Renal pelvis (tissue), 12 donors: ENCODE measurements around the gene UIMC1. TPM values are rescaled to one million over a fixed set of nuclear protein-coding genes. Genes with fewer than 3 reads are reported as not detected.
"Not testable (repeated sequence)": the region's sequence is repeated elsewhere in the genome, so short reads cannot be mapped to it uniquely, and the experiment has no call there.

ENCODE experiments used
- DNase-seq: peaks from one replicate; pipeline ENCODE4 v3.0.0-alpha.2; 2013
- long read RNA-seq, 16 experiments: transcript quantifications; one replicate each; lab custom pipeline, GENCODE V29; 2026
- polyA plus RNA-seq, 3 donors: library from polyadenylated mRNA; unstranded; fragments of 120-200 nt; gene quantifications; one replicate each; pipeline ENCODE4 v1.2.1, GENCODE V29; 2013; ENCODE audit not compliant: insufficient read length in 3 of 3

UIMC1 gene
- 10 to 100 TPM; 37.0 to 47.0 (median 38.8) TPM for polyA plus RNA-seq
- long read RNA-seq, donor 1: 0 reads
- long read RNA-seq, donor 2, partial matches to known transcripts: 0 of 3 reads
- long read RNA-seq, donor 2, other reads (novel, unspliced or antisense): 0 of 3 reads
- long read RNA-seq, donor 3, partial matches to known transcripts: 0 of 1 reads
- long read RNA-seq, donor 3, other reads (novel, unspliced or antisense): 0 of 1 reads
- long read RNA-seq, donor 4: 0 reads
- long read RNA-seq, donor 5, partial matches to known transcripts: 0 of 1 reads
- long read RNA-seq, donor 5, other reads (novel, unspliced or antisense): 0 of 1 reads
- long read RNA-seq, donor 6, partial matches to known transcripts: 0 of 7 reads
- long read RNA-seq, donor 6, other reads (novel, unspliced or antisense): 5 of 7 reads
- long read RNA-seq, donor 7, partial matches to known transcripts: 0 of 1 reads
- long read RNA-seq, donor 7, other reads (novel, unspliced or antisense): 0 of 1 reads
- long read RNA-seq, donor 8, partial matches to known transcripts: 0 of 1 reads
- long read RNA-seq, donor 8, other reads (novel, unspliced or antisense): 0 of 1 reads
- long read RNA-seq, donor 9, partial matches to known transcripts: 0 of 1 reads
- long read RNA-seq, donor 9, other reads (novel, unspliced or antisense): 0 of 1 reads
- long read RNA-seq, donor 10, partial matches to known transcripts: 0 of 1 reads
- long read RNA-seq, donor 10, other reads (novel, unspliced or antisense): 0 of 1 reads
- long read RNA-seq, donor 11: 0 reads
- long read RNA-seq, donor 12, partial matches to known transcripts: 0 of 3 reads
- long read RNA-seq, donor 12, other reads (novel, unspliced or antisense): 0 of 3 reads
- long read RNA-seq, donor 13, partial matches to known transcripts: 6 of 8 reads
- long read RNA-seq, donor 13, other reads (novel, unspliced or antisense): 0 of 8 reads
- long read RNA-seq, donor 14, partial matches to known transcripts: 0 of 3 reads
- long read RNA-seq, donor 14, other reads (novel, unspliced or antisense): 0 of 3 reads
- long read RNA-seq, donor 15, partial matches to known transcripts: 29 of 39 reads
- long read RNA-seq, donor 15, other reads (novel, unspliced or antisense): 9 of 39 reads
- long read RNA-seq, donor 16, partial matches to known transcripts: 0 of 1 reads
- long read RNA-seq, donor 16, other reads (novel, unspliced or antisense): 0 of 1 reads

DNA sequence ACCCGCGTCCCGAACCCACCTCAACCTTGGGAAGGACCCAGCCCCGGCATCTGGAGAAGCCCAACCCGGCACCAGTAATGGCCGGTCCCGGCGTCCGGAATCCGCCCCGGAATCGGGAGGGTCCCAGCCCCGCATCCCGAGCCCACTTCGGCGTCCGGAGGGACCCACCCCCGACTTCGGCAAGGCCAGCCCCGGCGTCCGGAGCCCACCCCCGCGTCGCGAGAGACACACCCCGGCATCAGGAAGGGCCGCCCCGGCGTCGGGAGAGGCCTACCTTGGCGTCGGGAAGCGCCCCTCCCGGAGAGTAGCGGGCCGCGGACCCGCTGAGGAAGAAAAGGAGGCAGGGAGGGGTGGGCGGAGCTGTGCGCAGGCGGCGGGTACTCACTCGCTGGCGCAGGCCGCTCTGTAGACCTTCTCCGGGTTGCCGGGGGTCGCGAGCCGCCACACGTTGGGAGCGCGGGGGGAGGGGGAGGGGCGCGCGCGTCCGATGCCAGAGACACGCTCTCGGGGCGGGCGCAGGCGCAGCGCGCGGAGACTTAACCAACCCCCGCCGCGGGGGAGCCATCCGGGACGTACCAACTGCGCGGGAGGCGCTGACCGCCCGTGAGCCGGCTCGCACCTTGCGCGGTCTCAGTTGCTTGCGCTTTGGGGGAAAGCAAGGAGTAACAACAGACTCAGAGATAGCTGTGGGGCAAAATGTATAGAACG lies at the start of gene UIMC1:
TSS of gene UIMC1 (minus strand) at position 515 of the 708 bp plus-strand sequence. CDS start 24,164 bp downstream, outside the sequence.
- peak; percentile 95 for DNase-seq

DNA sequence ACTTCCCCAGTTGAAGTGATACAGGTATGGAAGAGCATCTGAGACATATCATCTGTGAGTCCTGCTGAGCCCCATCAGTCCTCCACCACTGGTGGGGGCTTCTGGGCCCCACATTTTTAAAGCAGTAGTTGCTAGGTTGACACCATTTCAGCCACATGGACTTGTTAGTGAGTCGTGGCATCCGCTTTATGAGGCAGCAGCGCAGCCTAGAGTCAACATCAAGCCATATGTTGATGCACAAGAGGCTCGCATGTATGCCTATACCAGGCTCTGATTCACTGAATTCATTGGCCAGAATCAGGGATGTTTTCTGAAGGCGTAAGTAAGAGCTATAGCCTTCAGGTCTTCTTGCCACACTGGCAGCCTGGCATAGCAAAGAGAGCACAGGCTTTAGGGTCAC lies 42.7 kb upstream of the UIMC1 start:
- DNase-seq: no peak

DNA sequence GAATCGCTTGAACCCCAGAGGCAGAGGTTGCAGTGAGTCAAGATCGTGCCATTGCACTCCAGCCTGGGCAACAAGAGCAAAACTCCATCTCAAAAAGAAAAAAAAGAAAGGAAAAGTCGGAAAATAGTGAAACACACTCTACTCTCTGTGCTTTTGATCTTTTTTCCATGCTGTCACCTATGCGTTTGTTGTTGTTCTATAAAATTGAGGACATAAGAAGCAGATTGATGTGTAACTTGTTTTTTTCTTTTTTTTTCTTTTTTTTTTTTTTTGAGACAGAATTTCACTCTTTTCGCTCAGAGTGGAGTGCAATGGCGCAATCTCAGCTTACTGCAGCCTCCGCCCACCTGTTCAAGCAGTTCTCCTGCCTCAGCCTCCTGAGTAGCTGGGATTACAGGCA lies 42.0 kb upstream of the UIMC1 start:
- not testable (repeated sequence) for DNase-seq

DNA sequence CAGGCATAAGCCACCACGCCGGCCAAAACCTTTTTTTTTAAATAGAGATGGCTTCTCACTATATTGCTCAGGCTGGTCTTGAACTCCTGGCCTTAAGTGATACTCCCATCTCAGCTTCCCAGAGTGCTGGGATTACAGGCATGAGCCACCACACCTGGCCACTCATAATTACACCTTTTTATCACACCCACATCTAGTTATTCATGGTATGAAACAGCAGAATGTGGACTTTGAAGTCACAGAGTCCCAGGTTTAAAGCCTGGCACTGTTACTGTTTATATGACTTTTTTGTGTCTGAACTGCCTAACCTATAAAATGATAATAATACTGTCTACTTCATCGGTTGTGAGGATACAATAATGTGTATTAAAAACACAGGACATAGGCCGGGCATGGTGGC lies 39.1 kb upstream of the UIMC1 start:
- no peak for DNase-seq

DNA sequence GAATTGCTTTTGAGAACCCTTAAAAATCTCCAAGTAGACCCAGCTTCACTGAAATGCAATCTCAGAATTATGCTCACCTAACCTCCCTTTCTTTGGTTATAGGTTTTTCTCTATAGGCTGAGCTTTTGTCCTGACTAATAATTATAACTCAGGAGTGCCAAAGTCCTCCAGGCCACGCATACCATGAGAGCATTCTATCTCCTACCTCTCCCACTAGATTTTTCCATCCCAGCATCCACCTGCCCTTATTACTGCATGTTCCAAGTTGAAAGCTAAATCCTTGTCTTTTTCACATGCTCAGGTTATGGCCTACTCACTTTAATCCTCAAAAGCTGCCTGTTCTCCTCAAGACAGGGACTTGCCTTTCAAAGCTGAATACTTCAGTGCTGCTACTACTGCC lies 38.1 kb upstream of the UIMC1 start:
- no peak for DNase-seq

DNA sequence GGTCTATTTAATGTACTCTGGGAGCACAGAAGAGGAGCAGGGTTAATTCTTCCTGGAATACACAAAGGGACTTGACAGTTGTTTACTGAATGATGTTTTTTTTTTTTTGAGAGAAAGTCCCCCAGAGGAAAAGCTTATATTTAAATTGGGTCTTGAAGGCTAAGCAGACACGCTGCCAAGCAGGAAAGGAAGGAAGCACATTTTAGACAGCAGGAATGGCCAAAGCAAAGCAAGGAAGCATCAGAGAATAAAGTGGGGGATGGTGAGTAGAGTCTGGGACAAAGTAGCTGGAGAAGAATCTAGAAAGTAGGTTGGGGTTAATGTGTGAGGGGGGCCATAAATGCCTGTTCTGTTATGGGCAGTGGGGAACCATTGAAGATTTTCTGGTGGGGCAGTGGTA lies 37.4 kb upstream of the UIMC1 start:
- no peak for DNase-seq

DNA sequence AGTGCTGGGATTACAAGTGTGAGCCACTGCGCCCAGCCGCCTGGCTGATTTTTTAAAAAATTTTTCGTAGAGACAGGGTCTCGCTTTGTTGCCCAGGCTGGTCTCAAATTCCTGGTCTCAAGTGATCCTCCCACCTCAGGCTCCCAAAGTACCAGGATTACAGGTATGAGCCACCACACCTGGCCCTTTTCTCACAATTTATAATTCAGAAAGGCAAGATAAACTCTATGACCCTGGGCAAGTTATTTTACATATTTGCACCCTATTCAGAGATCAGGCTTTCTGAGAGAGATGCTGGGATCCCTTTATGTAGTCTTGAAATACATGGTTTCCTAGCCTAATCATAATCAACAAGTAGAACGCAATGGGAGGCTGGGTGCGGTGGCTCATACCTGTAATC lies 36.5 kb upstream of the UIMC1 start:
- no peak for DNase-seq

DNA sequence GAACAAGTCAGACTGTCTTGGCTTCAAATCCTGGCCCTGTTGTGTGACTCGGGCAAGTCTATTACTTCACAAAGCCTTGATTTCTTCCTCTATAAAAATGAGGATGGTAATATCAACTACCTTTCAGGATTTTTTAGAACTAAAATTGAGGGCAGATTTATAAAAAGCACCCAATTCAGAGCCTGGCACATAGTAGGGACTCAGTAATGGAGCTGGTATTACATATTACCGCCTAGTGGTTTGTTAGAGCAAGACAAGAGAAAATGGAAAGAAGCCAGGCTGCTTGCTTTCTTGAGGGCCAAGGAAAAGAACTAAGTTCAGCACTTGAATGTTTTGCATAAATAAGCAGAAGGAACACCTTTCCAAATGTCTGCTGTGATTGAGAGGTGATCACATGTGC lies 35.4 kb upstream of the UIMC1 start:
- DNase-seq: no peak

DNA sequence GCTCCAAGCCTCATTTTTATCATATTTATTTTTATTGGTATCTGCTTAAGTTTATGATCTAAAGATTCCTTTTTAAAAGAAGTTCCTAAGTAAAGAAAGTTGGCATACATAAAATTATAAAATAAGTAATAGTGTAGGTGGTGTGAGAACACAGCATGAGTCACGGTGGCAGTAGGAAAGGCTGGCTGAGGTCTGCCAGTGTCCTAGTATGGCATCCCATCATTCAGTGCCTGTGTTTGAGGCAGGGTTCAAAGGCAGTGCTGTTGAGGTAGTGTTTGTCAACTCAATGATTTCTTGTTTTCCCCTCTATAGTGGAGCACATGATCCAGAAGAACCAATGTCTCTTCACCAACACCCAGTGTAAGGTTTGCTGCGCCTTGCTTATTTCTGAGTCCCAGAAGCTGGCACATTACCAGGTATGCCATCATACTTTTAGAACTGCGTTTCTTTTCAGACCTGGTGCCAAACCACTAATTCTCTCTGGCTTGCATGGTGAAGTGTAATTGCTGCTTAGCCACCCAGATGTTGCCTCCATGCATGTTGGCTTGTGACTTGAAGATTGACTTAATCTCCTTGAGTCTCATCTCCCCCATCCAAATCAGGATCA lies 34.3 kb upstream of the UIMC1 start:
- no peak for DNase-seq

DNA sequence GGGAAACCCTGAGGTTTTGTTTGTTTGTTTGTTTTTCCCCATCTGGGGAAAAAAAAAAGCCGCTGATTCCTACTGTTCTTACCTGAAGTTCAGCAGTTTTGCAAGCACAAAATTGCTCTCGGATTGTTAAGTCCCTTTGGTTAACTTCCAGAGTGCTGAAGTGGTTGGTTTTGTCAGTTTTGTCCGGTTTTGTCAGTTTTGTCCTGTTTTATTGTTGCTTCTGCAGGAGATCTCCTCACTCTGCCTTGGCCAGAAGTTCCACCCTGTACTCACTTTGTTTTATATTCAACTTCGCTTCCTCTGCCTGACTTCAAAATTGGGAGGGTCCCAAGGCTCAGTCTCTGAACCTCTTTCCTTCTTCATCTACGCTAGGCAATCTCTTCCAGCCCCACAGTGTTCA lies 30.3 kb upstream of the UIMC1 start:
- DNase-seq: no peak

DNA sequence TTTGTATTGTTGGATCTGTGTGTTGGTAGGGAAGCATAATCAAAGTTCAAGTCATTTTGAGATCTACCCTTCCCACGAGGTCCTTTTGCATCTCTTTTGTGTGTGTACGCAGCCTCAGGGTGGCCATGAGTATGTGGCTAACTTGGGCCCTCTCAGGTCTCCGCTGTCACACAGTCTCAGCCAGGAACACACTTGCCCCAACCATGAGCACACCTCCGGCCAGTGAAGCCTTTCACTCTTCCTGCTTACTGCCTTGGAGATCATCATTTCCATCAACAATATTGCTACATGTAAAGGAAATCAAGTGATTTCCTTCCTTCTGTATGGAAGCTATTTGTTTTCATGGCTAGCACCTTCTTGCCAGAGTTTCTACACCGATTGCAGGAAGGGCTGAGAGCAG lies 29.9 kb upstream of the UIMC1 start:
- no peak for DNase-seq

DNA sequence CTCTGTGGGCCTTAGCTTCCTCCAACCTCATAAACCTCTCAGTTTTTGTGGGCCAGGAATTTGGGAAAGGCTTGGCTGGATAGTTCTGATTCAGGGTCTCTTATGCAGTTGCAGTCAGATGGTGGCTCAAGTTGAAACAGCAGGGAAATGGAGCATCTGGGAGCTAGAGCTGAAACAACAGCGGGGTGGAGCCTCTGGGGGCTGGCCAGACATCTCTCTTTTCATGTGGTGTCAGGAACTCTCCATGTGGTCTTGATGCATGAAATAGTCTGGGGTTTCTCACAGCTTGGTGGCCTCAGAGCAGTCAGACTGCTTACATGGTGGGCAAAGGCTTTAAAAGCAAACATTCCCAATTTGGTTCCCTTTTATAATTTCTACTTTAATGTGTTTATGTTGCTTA lies 29.4 kb upstream of the UIMC1 start:
- DNase-seq: peak; percentile 34

DNA sequence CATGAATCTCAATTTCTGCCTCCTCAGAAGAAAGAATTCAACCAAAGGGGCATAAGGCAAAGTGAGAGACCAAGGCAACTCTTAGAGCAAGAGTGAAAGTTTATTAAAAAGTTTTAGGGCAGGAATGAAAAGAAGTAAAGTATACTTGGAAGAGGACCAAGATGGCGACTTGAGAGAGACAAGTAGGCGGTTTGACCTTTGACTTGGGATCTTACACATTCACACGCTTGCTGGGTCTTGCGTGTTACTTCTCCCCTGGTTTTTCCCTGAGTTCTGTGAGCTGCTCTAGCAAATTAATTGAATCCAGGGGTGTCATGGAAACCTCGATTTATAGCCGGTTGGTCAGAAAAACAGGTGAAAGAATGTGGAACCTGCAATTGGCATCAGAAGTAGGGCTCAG lies 22.9 kb upstream of the UIMC1 start:
- no peak for DNase-seq

DNA sequence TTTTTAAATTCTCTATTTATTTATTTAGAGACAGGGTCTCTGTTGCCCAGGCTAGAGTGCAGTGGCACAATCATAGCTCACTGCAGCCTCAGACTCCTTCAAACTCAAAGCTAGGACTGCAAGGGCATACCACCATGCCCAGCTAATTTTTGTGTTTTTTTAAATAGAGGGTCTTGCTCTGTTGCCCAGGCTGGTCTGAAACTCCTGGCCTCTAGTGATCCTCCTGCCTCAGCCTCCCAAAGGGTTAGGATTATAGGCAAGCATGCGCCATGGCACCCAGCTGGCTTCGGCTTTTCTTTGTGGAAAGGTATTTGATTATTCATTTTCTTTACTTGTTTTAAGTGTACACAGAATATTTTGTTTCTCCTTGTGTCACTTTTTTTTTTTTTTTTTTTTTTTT lies 21.1 kb upstream of the UIMC1 start:
- DNase-seq: no peak

DNA sequence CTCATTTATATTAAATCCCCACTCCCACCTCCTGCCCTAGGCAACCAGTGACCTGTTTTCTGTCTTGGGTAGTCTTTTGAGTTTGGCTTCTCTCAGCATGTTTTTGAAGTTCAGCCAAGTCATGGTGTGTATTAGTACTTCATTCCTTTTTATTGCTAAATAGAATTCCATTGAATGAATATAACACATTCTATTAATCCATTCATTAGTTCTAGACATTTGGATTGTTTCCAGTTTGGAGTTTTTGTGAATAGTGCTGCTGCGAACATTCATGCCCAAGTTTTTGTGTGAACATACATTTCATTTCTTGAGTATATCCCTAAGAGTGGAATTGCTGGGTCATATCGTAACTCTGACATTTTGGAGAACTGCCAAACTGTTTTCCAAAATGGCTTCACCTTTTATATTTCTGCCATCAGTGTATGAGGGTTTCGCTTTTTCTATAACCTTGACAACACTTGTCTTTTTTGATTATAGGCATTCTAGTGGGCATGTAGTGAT lies 18.6 kb upstream of the UIMC1 start:
- DNase-seq: no peak

DNA sequence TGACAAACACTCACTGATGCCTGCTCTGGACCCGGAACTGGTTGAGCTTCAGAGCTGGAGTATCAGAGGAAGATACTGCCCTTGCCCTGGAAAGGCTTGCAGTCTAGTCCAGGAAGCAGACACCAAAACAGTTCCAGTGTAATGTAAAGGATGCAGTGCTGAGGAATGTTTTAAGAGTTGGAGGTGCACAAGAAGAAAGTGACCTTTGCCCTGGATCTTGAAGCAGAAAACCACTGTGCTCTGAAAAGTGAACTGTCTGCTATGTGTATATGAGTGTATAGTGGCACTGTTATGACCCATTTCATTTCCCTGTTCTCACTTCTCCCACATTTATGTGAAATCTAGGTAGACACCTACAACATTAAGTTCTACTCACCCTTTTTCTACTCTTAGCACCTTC lies 18.0 kb upstream of the UIMC1 start:
- DNase-seq: no peak

DNA sequence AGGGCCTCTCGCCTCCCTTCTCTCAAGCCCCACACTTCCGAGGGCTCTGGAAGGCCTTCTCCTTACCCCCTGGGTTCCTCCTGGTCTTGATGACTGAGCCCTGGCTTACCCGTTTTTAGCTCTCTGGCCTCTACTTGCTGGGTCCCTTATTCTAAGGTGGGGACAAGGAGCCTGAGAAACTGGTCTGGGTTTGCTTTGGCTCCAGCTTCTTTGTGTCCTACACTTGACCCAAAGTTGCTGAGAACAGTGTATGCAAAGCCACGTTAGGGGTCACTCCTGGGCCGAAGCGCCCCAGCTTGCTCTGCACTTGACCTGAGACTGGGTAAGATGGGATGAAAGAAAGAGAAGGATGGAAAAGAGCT lies 16.7 kb upstream of the UIMC1 start:
- DNase-seq: no peak

DNA sequence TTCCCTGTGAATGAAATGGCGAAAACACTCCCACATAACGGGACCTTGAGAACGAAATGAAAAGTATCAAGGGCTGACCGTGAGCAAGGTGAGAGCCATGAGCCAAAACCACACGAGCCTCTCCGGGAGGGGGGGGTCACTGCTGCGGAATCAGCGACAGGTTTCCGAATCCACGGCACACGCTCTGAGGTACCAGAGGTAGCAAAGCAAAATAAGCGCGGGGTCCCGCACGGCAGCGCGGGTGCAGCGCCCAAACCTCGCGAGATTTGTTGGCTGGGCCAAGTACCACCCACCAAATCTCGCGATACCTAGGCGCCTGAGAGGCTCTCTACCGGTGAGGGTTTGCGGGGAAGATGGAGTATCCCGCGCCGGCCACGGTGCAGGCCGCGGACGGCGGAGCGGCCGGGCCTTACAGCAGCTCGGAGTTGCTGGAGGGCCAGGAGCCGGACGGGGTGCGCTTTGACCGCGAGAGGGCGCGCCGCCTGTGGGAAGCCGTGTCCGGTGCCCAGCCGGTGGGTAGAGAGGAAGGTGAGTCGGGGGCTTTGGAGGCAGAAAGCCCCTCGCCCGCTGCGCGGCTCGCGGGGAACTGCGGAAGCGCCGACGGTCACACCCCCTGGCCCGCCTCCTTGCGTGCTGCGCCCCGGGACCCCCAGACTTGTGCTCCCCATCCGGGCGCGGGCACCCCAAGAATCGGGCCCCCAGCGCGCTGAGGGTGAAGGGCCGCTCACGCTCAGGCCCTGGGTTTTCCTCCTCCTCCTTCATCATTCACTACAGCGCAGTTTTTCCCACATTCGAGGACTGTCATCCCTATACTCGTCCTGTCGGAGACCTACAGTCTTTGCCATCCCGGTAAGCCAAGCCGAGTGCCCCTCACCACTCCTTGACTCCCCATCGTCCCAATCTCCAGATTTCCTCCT lies 16.1 kb upstream of the UIMC1 start, which contains the start of gene ZNF346:
TSS of gene ZNF346 (plus strand) at position 311 of the 917 bp plus-strand sequence. CDS start at position 354, 43 bp downstream.
- DNase-seq: peak; percentile 95

DNA sequence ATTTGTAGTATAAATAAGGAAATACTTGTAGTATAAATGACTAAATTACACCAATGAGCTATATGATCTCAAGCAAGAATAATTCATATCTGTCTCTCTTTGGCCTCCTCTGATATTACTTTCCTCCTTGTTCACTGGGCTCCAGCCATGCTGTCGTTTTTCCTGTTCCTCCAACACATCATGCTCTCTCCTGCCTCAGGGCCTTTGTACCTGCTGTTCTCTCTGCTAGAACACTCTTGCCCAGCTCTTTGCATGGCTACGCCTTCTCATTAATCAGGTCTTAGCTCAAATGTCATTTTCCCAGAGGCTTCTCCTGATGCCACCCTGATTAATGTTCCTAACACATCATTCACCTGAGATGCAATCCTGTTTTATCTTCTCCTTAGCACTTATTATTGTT lies 13.5 kb upstream of the UIMC1 start:
- no peak for DNase-seq

DNA sequence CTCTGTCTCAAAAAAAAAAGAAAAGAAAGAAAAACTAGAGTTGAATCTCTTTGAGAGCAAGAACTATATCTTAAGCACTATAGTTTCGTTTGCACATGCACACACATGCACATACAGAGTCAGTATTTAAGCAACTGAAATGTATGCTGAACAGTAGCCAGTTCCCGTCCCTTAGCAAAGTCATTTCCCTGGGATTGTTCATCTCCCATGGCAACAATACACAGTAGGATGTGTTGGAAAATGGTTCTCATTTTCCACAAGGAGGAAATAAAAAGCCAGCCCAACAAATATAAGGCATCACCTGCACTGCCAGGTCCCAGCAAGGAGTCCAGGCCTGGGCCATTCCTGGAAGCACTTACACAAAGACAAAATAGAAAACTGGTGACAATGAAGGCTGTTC lies 11.8 kb upstream of the UIMC1 start:
- no peak for DNase-seq
